ENCODE measurements around the gene FRMD3.

DNA sequence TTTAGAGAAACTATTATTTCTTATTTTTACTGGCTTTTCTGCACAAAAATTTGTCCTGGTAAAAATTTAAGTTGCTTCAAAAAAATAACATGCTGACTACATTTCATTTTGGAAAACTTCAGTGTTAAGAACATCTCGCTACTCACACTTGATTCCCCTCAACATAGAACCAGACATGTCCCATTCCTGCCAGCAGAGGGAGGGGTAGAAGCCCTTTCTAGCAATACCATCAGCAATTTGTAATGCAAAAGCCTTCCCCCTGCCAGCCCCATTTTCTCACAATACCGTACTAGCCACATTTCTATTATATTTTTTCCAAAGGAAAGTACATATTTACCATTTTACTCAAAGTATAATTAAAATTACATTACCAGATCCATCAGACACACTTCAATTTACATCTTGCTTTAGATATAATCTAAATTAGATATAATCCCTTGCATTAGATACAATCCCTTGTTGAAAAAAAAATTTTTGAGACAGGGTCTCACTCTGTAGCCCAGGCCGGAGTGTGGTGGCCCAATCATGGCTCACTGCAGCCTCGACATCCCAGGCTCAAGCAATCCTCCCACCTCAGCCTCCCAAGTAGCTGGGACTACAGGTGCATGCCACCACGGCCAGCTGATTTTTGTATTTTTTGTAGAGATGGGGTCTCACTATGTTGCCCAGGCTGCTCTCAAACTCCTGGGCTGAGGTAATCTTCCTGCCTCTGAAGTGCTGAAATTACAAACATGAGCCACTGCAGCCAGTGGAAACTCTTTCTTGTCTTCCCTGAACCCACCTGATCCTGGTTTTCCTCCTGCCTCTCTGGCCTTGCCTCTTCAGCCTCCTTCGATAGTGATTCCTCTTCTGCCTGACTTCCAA, 45.2 kb upstream of the FRMD3 start:
- no peak for TF ChIP-seq POLR2AphosphoS5 (IDR thresholded peaks at IDR 0.05)
- TF ChIP-seq, protein P1, sequence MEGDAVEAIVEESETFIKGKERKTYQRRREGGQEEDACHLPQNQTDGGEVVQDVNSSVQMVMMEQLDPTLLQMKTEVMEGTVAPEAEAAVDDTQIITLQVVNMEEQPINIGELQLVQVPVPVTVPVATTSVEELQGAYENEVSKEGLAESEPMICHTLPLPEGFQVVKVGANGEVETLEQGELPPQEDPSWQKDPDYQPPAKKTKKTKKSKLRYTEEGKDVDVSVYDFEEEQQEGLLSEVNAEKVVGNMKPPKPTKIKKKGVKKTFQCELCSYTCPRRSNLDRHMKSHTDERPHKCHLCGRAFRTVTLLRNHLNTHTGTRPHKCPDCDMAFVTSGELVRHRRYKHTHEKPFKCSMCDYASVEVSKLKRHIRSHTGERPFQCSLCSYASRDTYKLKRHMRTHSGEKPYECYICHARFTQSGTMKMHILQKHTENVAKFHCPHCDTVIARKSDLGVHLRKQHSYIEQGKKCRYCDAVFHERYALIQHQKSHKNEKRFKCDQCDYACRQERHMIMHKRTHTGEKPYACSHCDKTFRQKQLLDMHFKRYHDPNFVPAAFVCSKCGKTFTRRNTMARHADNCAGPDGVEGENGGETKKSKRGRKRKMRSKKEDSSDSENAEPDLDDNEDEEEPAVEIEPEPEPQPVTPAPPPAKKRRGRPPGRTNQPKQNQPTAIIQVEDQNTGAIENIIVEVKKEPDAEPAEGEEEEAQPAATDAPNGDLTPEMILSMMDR (IDR thresholded peaks at IDR 0.05): peak; percentile 53 to 75 (median 59)
- no peak for TF ChIP-seq EP300 (IDR thresholded peaks at IDR 0.05)
- TF ChIP-seq POLR2A (IDR thresholded peaks at IDR 0.05; ENCODE audit: low read depth): no peak
